SU-DHL-6 (cell line): Measurements from ENCODE around the gene PTPRQ.

Experiments used
- H2AFZ ChIP-seq: fragments of 200-600 bp; sonication (generic); 2 replicates; pipeline ENCODE4 v1.6.1; 2014; ENCODE audit warnings: low read depth, mild to moderate bottlenecking, moderate library complexity, mixed read lengths, antibody characterized with exemption, low read length; ENCODE audit not compliant: severe bottlenecking
- H3F3A ChIP-seq: fragments of 200-600 bp; shearing (Covaris generic); 2 replicates; pipeline ENCODE4 v1.6.0; 2016; ENCODE audit warnings: antibody characterized with exemption, mild to moderate bottlenecking; ENCODE audit not compliant: insufficient read depth
- H3K27ac ChIP-seq: fragments of 200-600 bp; sonication (generic); 2 replicates; pipeline ENCODE4 v1.5.1; 2016; ENCODE audit warnings: low read depth, mild to moderate bottlenecking, low read length, moderate library complexity, mixed read lengths
- H3K27me3 ChIP-seq: fragments of 200-600 bp; sonication (generic), shearing (Covaris generic); 2 replicates; pipeline ENCODE4 v1.6.0; 2014; ENCODE audit warnings: mild to moderate bottlenecking, low read length
- H3K36me3 ChIP-seq: fragments of 200-600 bp; sonication (generic); 2 replicates; pipeline ENCODE4 v1.6.1; 2014; ENCODE audit warnings: mild to moderate bottlenecking, low read length, mixed read lengths
- H3K4me2 ChIP-seq: fragments of 300-600, 200-600 bp; shearing (Covaris generic), sonication (generic); 2 replicates; pipeline ENCODE4 v1.6.0; 2014; ENCODE audit warnings: low read length, low read depth, mild to moderate bottlenecking; ENCODE audit not compliant: poor library complexity, severe bottlenecking
- H3K4me3 ChIP-seq: fragments of 200-600 bp; sonication (generic); 2 replicates; pipeline ENCODE4 v1.5.1; 2014; ENCODE audit warnings: antibody characterized with exemption, low read length, mild to moderate bottlenecking, mixed read lengths; ENCODE audit not compliant: insufficient read depth, poor library complexity, severe bottlenecking
- H3K79me2 ChIP-seq: fragments of 200-600 bp; sonication (generic); 2 replicates; pipeline ENCODE4 v1.6.1; 2014; ENCODE audit warnings: mild to moderate bottlenecking, low read length, moderate library complexity; ENCODE audit not compliant: insufficient read depth
- H3K9ac ChIP-seq: fragments of 200-600 bp; sonication (generic); 2 replicates; pipeline ENCODE4 v1.7.0; 2014; ENCODE audit warnings: mild to moderate bottlenecking, low read length
- H3K9me2 ChIP-seq: fragments of 200-600 bp; sonication (generic); replicated peaks from 2 replicates; pipeline ENCODE4 v1.6.1; 2014; ENCODE audit warnings: low read length; ENCODE audit not compliant: insufficient read depth
- H3K9me3 ChIP-seq: fragments of 200-600 bp; sonication (generic); 2 replicates; pipeline ENCODE4 v1.6.1; 2014; ENCODE audit warnings: low read length, mixed read lengths; ENCODE audit not compliant: insufficient read depth
- H4K20me1 ChIP-seq: fragments of 200-600 bp; sonication (generic); 2 replicates; pipeline ENCODE4 v1.6.1; 2014; ENCODE audit warnings: low read depth, mild to moderate bottlenecking, antibody characterized with exemption, low read length, moderate library complexity, mixed read lengths
- EZH2phosphoT487 ChIP-seq: fragments of 200-600 bp; sonication (generic), shearing (Covaris generic); conservative IDR thresholded peaks from 2 replicates; pipeline ENCODE4 v1.6.1; 2018; ENCODE audit warnings: mild to moderate bottlenecking, antibody characterized with exemption, low read length, moderate library complexity, mixed read lengths
- TF ChIP-seq, protein P1 (sequence below): fragments of 200-600 bp; sonication (generic); IDR thresholded peaks from one replicate; pipeline ENCODE4 v1.5.1; 2017; ENCODE audit warnings: antibody characterized with exemption, mild to moderate bottlenecking, low read length, moderate library complexity; ENCODE audit not compliant: insufficient read depth, poor library complexity, severe bottlenecking

PTPRQ gene

DNA sequence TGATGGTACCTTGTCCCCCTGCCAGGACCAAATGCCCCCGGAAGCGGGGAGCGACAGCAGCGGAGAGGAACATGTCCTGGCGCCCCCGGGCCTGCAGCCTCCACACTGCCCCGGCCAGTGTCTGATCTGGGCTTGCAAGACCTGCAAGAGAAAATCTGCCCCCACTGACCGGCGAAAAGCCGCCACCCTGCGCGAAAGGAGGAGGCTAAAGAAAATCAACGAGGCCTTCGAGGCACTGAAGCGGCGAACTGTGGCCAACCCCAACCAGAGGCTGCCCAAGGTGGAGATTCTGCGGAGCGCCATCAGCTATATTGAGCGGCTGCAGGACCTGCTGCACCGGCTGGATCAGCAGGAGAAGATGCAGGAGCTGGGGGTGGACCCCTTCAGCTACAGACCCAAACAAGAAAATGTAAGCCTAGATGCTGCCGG is 263.8 kb downstream of the PTPRQ start:
- H4K20me1 ChIP-seq, result no peaks in the 10 kb centered on the region
- no peaks in the 10 kb centered on the region for H3K36me3 ChIP-seq
- H3K4me2 ChIP-seq, result no peak overlapping the region
- H3K4me3 ChIP-seq, result no peak overlapping the region
- H3F3A ChIP-seq, result no peaks in the 10 kb centered on the region
- H3K9ac ChIP-seq, result no peak overlapping the region
- no peaks in the 10 kb centered on the region for H3K79me2 ChIP-seq
- H3K27ac ChIP-seq, result no peak overlapping the region
- H3K27me3 ChIP-seq, result no peaks in the 10 kb centered on the region
- TF ChIP-seq, protein P1, sequence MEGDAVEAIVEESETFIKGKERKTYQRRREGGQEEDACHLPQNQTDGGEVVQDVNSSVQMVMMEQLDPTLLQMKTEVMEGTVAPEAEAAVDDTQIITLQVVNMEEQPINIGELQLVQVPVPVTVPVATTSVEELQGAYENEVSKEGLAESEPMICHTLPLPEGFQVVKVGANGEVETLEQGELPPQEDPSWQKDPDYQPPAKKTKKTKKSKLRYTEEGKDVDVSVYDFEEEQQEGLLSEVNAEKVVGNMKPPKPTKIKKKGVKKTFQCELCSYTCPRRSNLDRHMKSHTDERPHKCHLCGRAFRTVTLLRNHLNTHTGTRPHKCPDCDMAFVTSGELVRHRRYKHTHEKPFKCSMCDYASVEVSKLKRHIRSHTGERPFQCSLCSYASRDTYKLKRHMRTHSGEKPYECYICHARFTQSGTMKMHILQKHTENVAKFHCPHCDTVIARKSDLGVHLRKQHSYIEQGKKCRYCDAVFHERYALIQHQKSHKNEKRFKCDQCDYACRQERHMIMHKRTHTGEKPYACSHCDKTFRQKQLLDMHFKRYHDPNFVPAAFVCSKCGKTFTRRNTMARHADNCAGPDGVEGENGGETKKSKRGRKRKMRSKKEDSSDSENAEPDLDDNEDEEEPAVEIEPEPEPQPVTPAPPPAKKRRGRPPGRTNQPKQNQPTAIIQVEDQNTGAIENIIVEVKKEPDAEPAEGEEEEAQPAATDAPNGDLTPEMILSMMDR, result no peak
- no peak for TF ChIP-seq EZH2phosphoT487
- no peaks in the 10 kb centered on the region for H3K9me3 ChIP-seq
- H2AFZ ChIP-seq, result no peak overlapping the region
- H3K9me2 ChIP-seq, result no peaks in the 10 kb centered on the region

DNA sequence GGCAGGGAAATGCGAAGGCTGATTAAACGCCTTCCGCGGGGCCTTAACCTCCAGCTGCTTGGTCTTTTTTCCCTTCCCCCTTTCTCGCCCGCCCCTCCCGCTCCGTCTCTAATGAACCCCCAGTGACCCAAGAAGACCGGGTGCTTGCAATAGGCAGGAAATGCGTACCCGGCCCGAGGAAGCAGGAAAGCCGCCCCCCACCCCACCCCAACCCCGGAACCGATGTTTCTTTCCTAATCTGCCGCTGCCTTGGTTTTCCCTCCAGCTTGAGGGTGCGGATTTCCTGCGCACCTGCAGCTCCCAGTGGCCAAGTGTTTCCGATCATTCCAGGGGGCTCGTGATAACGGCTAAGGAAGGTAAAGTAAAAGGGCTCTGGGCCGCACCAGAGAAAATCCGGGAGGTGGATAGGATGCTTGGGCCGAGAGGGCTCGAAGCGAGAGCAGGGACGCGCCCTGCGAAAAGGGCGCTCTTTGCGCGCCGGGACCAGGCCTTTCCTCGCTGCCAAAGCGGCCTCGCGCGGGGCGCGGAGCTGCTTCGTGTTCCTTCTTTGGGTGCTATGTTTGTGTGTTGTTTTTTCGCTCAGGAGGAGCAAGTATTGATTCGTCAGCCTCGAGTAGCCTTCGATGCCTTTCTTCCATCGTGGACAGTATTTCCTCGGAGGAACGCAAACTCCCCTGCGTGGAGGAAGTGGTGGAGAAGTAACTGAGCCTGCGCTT is 264.4 kb downstream of the PTPRQ start:
- Histone ChIP-seq H3K79me2 (no peaks in the 10 kb centered on the region), H2AFZ (no peak overlapping the region), H3K27ac (no peak overlapping the region), H3K9ac (no peak overlapping the region), H3F3A (no peaks in the 10 kb centered on the region), H3K27me3 (no peaks in the 10 kb centered on the region), H3K4me2 (no peak overlapping the region), H3K9me3 (no peaks in the 10 kb centered on the region), H3K36me3 (no peaks in the 10 kb centered on the region), H3K4me3 (no peak overlapping the region), H3K9me2 (no peaks in the 10 kb centered on the region), H4K20me1 (no peaks in the 10 kb centered on the region)
- no peak for TF ChIP-seq EZH2phosphoT487
- TF ChIP-seq, protein P1, result no peak

DNA sequence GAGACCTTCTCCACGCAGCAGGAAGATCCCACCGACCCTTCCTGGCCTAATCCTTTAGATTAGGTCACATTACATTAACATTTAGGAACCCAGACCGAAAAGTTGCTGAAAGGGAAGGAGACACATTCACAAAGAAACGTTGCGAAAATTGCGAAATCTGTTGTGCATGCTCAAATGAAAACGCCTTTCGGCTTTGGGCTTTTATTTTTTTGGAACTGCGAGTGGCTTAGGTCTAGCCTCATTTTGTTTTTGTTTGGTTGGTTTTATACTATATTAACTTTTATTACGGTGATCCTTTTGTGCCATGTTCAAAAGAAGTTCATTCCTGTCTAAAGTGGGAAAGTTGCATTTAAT is 264.9 kb downstream of the PTPRQ start:
- Histone ChIP-seq H3K9me3 (no peaks in the 10 kb centered on the region), H3K4me2 (no peak overlapping the region), H3K79me2 (no peaks in the 10 kb centered on the region), H3F3A (no peaks in the 10 kb centered on the region), H3K27ac (no peak overlapping the region), H4K20me1 (no peaks in the 10 kb centered on the region), H3K4me3 (no peak overlapping the region), H3K9me2 (no peaks in the 10 kb centered on the region), H2AFZ (no peak overlapping the region), H3K9ac (no peak overlapping the region), H3K27me3 (no peaks in the 10 kb centered on the region), H3K36me3 (no peaks in the 10 kb centered on the region)
- TF ChIP-seq, protein P1, result no peak
- TF ChIP-seq EZH2phosphoT487, result no peak
